Fibroblast of gingiva (primary cell): ENCODE data around the gene TBX3.
"Not testable (repeated sequence)": the region's sequence is repeated elsewhere in the genome, so short reads cannot be mapped to it uniquely, and the experiment has no call there.

ENCODE experiments used
- DNase-seq: peaks from one replicate; pipeline ENCODE4 v3.0.0-alpha.2; 2011; ENCODE audit warnings: low read depth

The TBX3 gene

GRCh38 chr12:114684098-114684869, at the start of gene TBX3:
TSS of gene TBX3 (minus strand) at chr12:114684175. CDS start at chr12:114683200, 975 bp downstream.
- peak; percentile 100 for DNase-seq

GRCh38 chr12:114732426-114733030, 48.6 kb upstream of the TBX3 start:
- no peak for DNase-seq

GRCh38 chr12:114729731-114730130, 45.8 kb upstream of the TBX3 start:
- peak; percentile 19 for DNase-seq

GRCh38 chr12:114726092-114726710, 42.2 kb upstream of the TBX3 start:
- DNase-seq, result no peak

GRCh38 chr12:114722176-114722575, 38.2 kb upstream of the TBX3 start:
- DNase-seq, result not testable (repeated sequence)

- no peak for DNase-seq
Observed at GRCh38 chr12:114721266-114721665, 37.3 kb upstream of the TBX3 start.

GRCh38 chr12:114713466-114714215, 29.7 kb upstream of the TBX3 start:
- DNase-seq, result no peak

GRCh38 chr12:114711689-114712152, 27.7 kb upstream of the TBX3 start:
- DNase-seq, result no peak

- DNase-seq, result no peak
Observed at GRCh38 chr12:114710151-114710550, 26.2 kb upstream of the TBX3 start.

GRCh38 chr12:114709112-114709511, 25.1 kb upstream of the TBX3 start:
- no peak for DNase-seq

- not testable (repeated sequence) for DNase-seq
Observed at GRCh38 chr12:114708598-114708997, 24.6 kb upstream of the TBX3 start.

- peak; percentile 77 for DNase-seq
Observed at GRCh38 chr12:114704096-114704495, 20.1 kb upstream of the TBX3 start.

GRCh38 chr12:114703060-114703493, 19.1 kb upstream of the TBX3 start:
- no peak for DNase-seq

GRCh38 chr12:114702462-114702861, 18.5 kb upstream of the TBX3 start:
- no peak for DNase-seq

GRCh38 chr12:114701553-114701952, 17.6 kb upstream of the TBX3 start:
- DNase-seq, result no peak

- DNase-seq, result no peak
Observed at GRCh38 chr12:114701104-114701414, 17.1 kb upstream of the TBX3 start.

GRCh38 chr12:114700392-114701103, 16.6 kb upstream of the TBX3 start:
- DNase-seq, result no peak

- no peak for DNase-seq
Observed at GRCh38 chr12:114698566-114699163, 14.7 kb upstream of the TBX3 start.

- DNase-seq, result peak; percentile 53
Observed at GRCh38 chr12:114697741-114698565, 14.0 kb upstream of the TBX3 start.

GRCh38 chr12:114697243-114697716, 13.3 kb upstream of the TBX3 start:
- no peak for DNase-seq
